Measurements from ENCODE around the gene GALNT10.

DNA sequence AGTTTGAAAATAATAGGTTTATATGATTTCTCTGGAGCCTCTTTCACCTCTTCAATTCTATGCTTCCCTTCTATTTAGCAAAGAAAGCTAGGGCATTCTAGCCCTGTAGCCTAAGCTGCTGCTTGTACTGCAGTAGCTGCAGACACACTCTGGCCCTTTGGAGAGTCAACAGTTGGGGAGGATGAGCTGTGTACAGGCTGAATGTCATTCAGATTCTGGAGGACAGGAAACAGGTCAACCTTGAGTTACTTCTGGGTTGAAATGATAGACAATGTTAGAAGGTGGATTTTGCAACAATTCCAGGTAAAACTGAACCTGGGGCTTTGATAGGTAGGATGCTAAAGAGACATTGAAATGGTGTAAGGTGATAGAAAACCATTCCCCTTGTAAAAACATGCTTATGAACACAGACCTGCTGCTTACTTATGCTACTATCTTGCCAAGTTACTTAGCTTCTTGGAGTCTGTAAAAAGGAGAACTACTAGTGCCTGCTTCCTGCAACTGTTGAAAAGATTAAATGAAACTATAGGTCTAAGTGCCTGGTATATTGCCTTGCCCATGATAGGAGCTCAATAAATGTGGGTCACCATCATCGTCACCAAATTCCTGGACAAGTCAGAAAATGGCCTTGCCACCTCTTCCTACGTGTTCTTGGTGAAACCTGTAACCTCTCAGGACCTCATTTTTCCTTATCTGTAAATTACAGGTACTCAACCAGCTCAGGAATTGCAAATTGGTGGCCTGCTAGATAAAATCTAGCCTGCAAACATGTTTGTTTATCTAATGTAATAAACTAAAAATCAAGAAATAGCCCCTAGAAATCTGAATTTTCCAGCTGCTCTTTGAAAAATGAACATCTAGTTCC lies 83.7 kb downstream of the GALNT10 start:
- TF ChIP-seq POLR2A (IDR thresholded peaks at IDR 0.05): no peak
- TF ChIP-seq, protein P1, sequence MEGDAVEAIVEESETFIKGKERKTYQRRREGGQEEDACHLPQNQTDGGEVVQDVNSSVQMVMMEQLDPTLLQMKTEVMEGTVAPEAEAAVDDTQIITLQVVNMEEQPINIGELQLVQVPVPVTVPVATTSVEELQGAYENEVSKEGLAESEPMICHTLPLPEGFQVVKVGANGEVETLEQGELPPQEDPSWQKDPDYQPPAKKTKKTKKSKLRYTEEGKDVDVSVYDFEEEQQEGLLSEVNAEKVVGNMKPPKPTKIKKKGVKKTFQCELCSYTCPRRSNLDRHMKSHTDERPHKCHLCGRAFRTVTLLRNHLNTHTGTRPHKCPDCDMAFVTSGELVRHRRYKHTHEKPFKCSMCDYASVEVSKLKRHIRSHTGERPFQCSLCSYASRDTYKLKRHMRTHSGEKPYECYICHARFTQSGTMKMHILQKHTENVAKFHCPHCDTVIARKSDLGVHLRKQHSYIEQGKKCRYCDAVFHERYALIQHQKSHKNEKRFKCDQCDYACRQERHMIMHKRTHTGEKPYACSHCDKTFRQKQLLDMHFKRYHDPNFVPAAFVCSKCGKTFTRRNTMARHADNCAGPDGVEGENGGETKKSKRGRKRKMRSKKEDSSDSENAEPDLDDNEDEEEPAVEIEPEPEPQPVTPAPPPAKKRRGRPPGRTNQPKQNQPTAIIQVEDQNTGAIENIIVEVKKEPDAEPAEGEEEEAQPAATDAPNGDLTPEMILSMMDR (IDR thresholded peaks at IDR 0.05): no peak

Data from lower leg skin (tissue), 3 donors.